A549 (cell line): ENCODE measurements around the gene CHD9. TPM values are rescaled to one million over a fixed set of nuclear protein-coding genes. Genes with fewer than 3 reads are reported as not detected.

Experiments
- ATAC-seq, 2 experiments: fragments of 200-7000 bp in 1 of 2; fragments of >200 bp in 1 of 2; cut with Nextera tagmentation in 1 of 2; cut with Tn5 transposase in 1 of 2; 3 replicates each; pipeline versions ENCODE4 v1.8.0 to v1.9.1; 2018 to 2020; ENCODE audit warnings: mild to moderate bottlenecking in 1 of 2, moderate library complexity in 1 of 2
- CTCF ChIA-PET: fragments of 300-600 bp; sonication (Branson Sonifier 250); formaldehyde crosslinking; extraction: SDS; loops from one replicate; lab custom pipeline; 2021; ENCODE audit warnings: antibody characterized with exemption, inconsistent platforms; lab: Yijun Ruan, JAX
- POLR2A ChIA-PET: fragments of 350-600 bp; formaldehyde crosslinking; extraction: SDS; loops from one replicate; lab custom pipeline; 2021; ENCODE audit warnings: antibody characterized with exemption, inconsistent platforms; lab: Yijun Ruan, JAX
- DNase-seq, 2 experiments: peaks; one replicate each; pipeline versions ENCODE4 v3.0.0 to v3.0.0-alpha.2; 2011 to 2016; ENCODE audit warnings: low read depth in 1 of 2, low spot score in 1 of 2
- FAIRE-seq: peaks from 2 replicates; lab custom pipeline; 2011; peaks lifted over from hg19 to GRCh38; lab: Jason Lieb, UNC
- H3K27ac ChIP-seq, 2 experiments: fragments of >200 bp; sonication (Bioruptor Twin); formaldehyde crosslinking; 3 replicates each; pipeline ENCODE4 v1.5.1; 2016 to 2017
- H3K4me1 ChIP-seq: fragments of >200 bp; sonication (Bioruptor Twin); formaldehyde crosslinking; 3 replicates; pipeline ENCODE4 v1.6.1; 2016
- H3K4me2 ChIP-seq: fragments of >200 bp; sonication (Bioruptor Twin); formaldehyde crosslinking; 3 replicates; pipeline ENCODE4 v1.6.1; 2016
- H3K4me3 ChIP-seq: fragments of >200 bp; sonication (Bioruptor Twin); formaldehyde crosslinking; 3 replicates; pipeline ENCODE4 v1.5.1; 2016
- H3K9me3 ChIP-seq: fragments of >200 bp; sonication (Bioruptor Twin); formaldehyde crosslinking; 3 replicates; pipeline ENCODE4 v1.6.1; 2016
- ATOH8 ChIP-seq: fragments of 250-450 bp; sonication (Bioruptor Pico); IDR thresholded peaks from 2 replicates; pipeline ENCODE4 v1.5.0; 2020; ENCODE audit warnings: low read depth, mild to moderate bottlenecking, moderate library complexity
- CHD4 ChIP-seq: fragments of 200-600 bp; sonication (generic); IDR thresholded peaks from 2 replicates; pipeline ENCODE4 v1.6.1; 2016; ENCODE audit warnings: antibody characterized with exemption, mild to moderate bottlenecking, borderline replicate concordance
- E2F6 ChIP-seq: IDR thresholded peaks from 2 replicates; pipeline ENCODE4 v1.6.1; 2012; ENCODE audit warnings: low read depth, borderline replicate concordance
- EHMT2 ChIP-seq: fragments of 200-600 bp; sonication (generic); IDR thresholded peaks from 2 replicates; pipeline ENCODE4 v1.6.1; 2016; ENCODE audit warnings: antibody characterized with exemption, low read depth, mild to moderate bottlenecking, moderate library complexity
- ESRRA ChIP-seq: fragments of 150-350 bp; IDR thresholded peaks from 2 replicates; pipeline ENCODE4 v1.6.1; 2014; ENCODE audit warnings: mild to moderate bottlenecking, low read length, borderline replicate concordance
- FOSB ChIP-seq: fragments of 250-450 bp; sonication (Bioruptor Pico); IDR thresholded peaks from 2 replicates; pipeline ENCODE4 v1.5.0; 2020; ENCODE audit warnings: mild to moderate bottlenecking, moderate library complexity
- FOSL2 ChIP-seq, 2 experiments: fragments of 450-650 bp in 1 of 2; fragments of >200 bp in 1 of 2; sonication (Bioruptor Twin) in 1 of 2; formaldehyde crosslinking; IDR thresholded peaks; 2 replicates each; pipeline versions ENCODE4 v1.5.0 to v1.6.1; 2016 to 2020; ENCODE audit warnings: mild to moderate bottlenecking in 1 of 2, moderate library complexity in 1 of 2
- HEYL ChIP-seq: fragments of 250-450 bp; sonication (Bioruptor Pico); IDR thresholded peaks from 2 replicates; pipeline ENCODE4 v1.8.0; 2021; ENCODE audit warnings: mild to moderate bottlenecking, moderate library complexity
- HMGXB4 ChIP-seq: fragments of 250-450 bp; sonication (Bioruptor Pico); IDR thresholded peaks from 2 replicates; pipeline ENCODE4 v1.5.0; 2021; ENCODE audit warnings: mild to moderate bottlenecking, moderate library complexity, borderline replicate concordance
- HOXB5 ChIP-seq: fragments of 250-450 bp; sonication (Bioruptor Pico); IDR thresholded peaks from 2 replicates; pipeline ENCODE4 v1.5.0; 2020; ENCODE audit warnings: mild to moderate bottlenecking, moderate library complexity
- KDM5A ChIP-seq: fragments of 200-600 bp; sonication (generic); IDR thresholded peaks from 2 replicates; pipeline ENCODE4 v1.6.1; 2016; ENCODE audit warnings: antibody characterized with exemption, mild to moderate bottlenecking
- MAX ChIP-seq: IDR thresholded peaks from 2 replicates; pipeline ENCODE4 v1.6.1; 2012
- MYC ChIP-seq: IDR thresholded peaks from 2 replicates; pipeline ENCODE4 v1.6.1; 2012; ENCODE audit warnings: mild to moderate bottlenecking, inconsistent platforms, low read length, improper control_type of control experiment, borderline replicate concordance
- RNF2 ChIP-seq: fragments of 200-600 bp; sonication (generic); IDR thresholded peaks from 2 replicates; pipeline ENCODE4 v1.6.1; 2016; ENCODE audit warnings: low read depth, mild to moderate bottlenecking, antibody characterized with exemption, moderate library complexity, borderline replicate concordance
- SREBF2 ChIP-seq: fragments of 450-650 bp; IDR thresholded peaks from 2 replicates; pipeline ENCODE4 v1.6.1; 2014; ENCODE audit warnings: mild to moderate bottlenecking, moderate library complexity
- TP53 ChIP-seq: fragments of 250-450 bp; sonication (Bioruptor Pico); IDR thresholded peaks from 2 replicates; pipeline ENCODE4 v1.5.0; 2021; ENCODE audit warnings: mild to moderate bottlenecking, moderate library complexity
- ZC3H11A ChIP-seq: fragments of 450-650 bp; IDR thresholded peaks from 2 replicates; pipeline ENCODE4 v1.6.1; 2014; ENCODE audit warnings: antibody characterized with exemption, mild to moderate bottlenecking
- WGBS: methylation state at CpG from one replicate; pipeline ENCODE4 v1.1.6; 2017; ENCODE audit errors: missing lambda C conversion rate; 5-methylcytosine and 5-hydroxymethylcytosine counted together
- polyA plus RNA-seq, 4 experiments: library from polyadenylated mRNA; depleted of rRNA in 3 of 4; stranded (reverse); fragments of >200 nt; fragmentation: RNase III in 1 of 4; extraction: RNeasy Plus Mini Kit Qiagen cat#74134 plus additional on column Dnase treatment in 1 of 4; gene quantifications; 2 replicates in 3 of 4; 3 replicates in 1 of 4; pipeline ENCODE4 v1.2.3, GENCODE V29; 2011 to 2017

The CHD9 gene
- polyA plus RNA-seq, 2 of the 4 experiments (the other 2 are of a cell fraction): 17.8 to 51.6 TPM

- CTCF ChIA-PET: interaction anchor here (0.7 to 1.2 kb wide), 2 partner anchors 39 to 61 kb away, joined by 3 read pairs; no protein-coding TSS in a partner anchor
- FAIRE-seq (no peak), ATAC-seq (no peak), DNase-seq (no peak)
- peaks cover 15% of the 10 kb centered on the region for H3K4me1 ChIP-seq
- no peak for TF ChIP-seq E2F6
- TF ChIP-seq HEYL (CRISPR knock-in tag): no peak
- H3K27ac ChIP-seq: no peak overlapping the region
- H3K4me3 ChIP-seq: no peak overlapping the region
- no peak overlapping the region for H3K4me2 ChIP-seq
- POLR2A ChIA-PET: no interaction called here
- H3K9me3 ChIP-seq: no peaks in the 10 kb centered on the region
- 96% methylated on average over 5 of the region's 5 CpGs for WGBS
Observed at GRCh38 chr16:53105565-53105964, 50.8 kb downstream of the CHD9 start.

- Histone ChIP-seq H3K9me3 (no peaks in the 10 kb centered on the region), H3K27ac (no peak overlapping the region; a peak in 1 of 6 replicates), H3K4me2 (no peak overlapping the region), H3K4me3 (no peak overlapping the region), H3K4me1 (peaks cover 12% of the 10 kb centered on the region; the same call in 1 of the 3 replicates)
- FAIRE-seq: no peak
- CTCF ChIA-PET: interaction anchor here (1.6 to 2.0 kb wide), 2 partner anchors 11 to 56 kb away, joined by 5 to 6 read pairs; partner anchors contain the start of gene CHD9
- no peak for DNase-seq
- TF ChIP-seq FOSL2 (IDR thresholded peaks at IDR 0.05): no peak
- TF ChIP-seq FOSL2 (CRISPR knock-in tag; IDR thresholded peaks at IDR 0.05): no peak
- TF ChIP-seq FOSB (CRISPR knock-in tag): no peak
- TF ChIP-seq MYC: no peak
- TF ChIP-seq ATOH8 (CRISPR knock-in tag): no peak
- 76% methylated on average over 5 of the region's 5 CpGs for WGBS
- POLR2A ChIA-PET: interaction anchor here (0.9 to 1.4 kb wide), 3 partner anchors 19 to 56 kb away, joined by 3 to 4 read pairs (median 4); partner anchors contain the start of gene CHD9
- no peak for ATAC-seq
Observed at GRCh38 chr16:53111078-53111791, 56.4 kb downstream of the CHD9 start.

- no peak for FAIRE-seq
- Histone ChIP-seq H3K4me1 (peaks cover 12% of the 10 kb centered on the region; the same call in 1 of the 3 replicates), H3K27ac (no peak overlapping the region; a peak in 1 of 6 replicates), H3K9me3 (no peaks in the 10 kb centered on the region), H3K4me2 (no peak overlapping the region), H3K4me3 (no peak overlapping the region)
- 86% methylated on average over 1 of the region's 1 CpG for WGBS
- ATAC-seq: no peak
- no peak for TF ChIP-seq SREBF2
- no peak for TF ChIP-seq EHMT2
- TF ChIP-seq TP53 (CRISPR knock-in tag): no peak
- TF ChIP-seq ESRRA: no peak
- no peak for TF ChIP-seq ZC3H11A
- TF ChIP-seq CHD4: no peak
- TF ChIP-seq RNF2: no peak
- TF ChIP-seq MAX: no peak
- TF ChIP-seq KDM5A: no peak
- TF ChIP-seq HMGXB4 (CRISPR knock-in tag): no peak
- no peak for TF ChIP-seq HOXB5
- CTCF ChIA-PET: interaction anchor here (1.6 to 2.0 kb wide), 2 partner anchors 12 to 57 kb away, joined by 5 to 6 read pairs; partner anchors contain the start of gene CHD9
- POLR2A ChIA-PET: interaction anchor here (1.2 to 1.4 kb wide), 2 partner anchors 18 to 57 kb away, joined by 4 read pairs; partner anchors contain the start of gene CHD9
- no peak for DNase-seq
Observed at GRCh38 chr16:53112015-53112414, 57.2 kb downstream of the CHD9 start.
